HG03521 (cell line): ENCODE measurements around the gene PSD.

Source experiments
- ATAC-seq: cut with Tn5 transposase; IDR thresholded peaks from one replicate; pipeline ENCODE4 v1.9.1; 2021; ENCODE audit warnings: mild to moderate bottlenecking, moderate library complexity; ENCODE audit not compliant: unreplicated experiment

PSD gene

GRCh38 chr10:102405632-102406031, 13.0 kb downstream of the PSD start:
- no peak for ATAC-seq

- no peak for ATAC-seq
Measured at GRCh38 chr10:102405108-102405571, 13.4 kb downstream of the PSD start.

- ATAC-seq: no peak
Measured at GRCh38 chr10:102404361-102405107, 14.1 kb downstream of the PSD start.

- ATAC-seq: no peak
Measured at GRCh38 chr10:102403115-102403514, 15.5 kb downstream of the PSD start.

GRCh38 chr10:102402512-102402896, 16.1 kb downstream of the PSD start:
- no peak for ATAC-seq

GRCh38 chr10:102401735-102402511, 16.7 kb downstream of the PSD start:
- ATAC-seq: no peak

- ATAC-seq: no peak
Measured at GRCh38 chr10:102401342-102401654, 17.3 kb downstream of the PSD start.

GRCh38 chr10:102400598-102401341, 17.8 kb downstream of the PSD start:
- ATAC-seq: no peak

- ATAC-seq: no peak
Measured at GRCh38 chr10:102400076-102400475, 18.5 kb downstream of the PSD start.

- peak; percentile 36 for ATAC-seq
Measured at GRCh38 chr10:102399217-102400021, 19.2 kb downstream of the PSD start.

GRCh38 chr10:102398172-102399020, 20.2 kb downstream of the PSD start:
- ATAC-seq: no peak

GRCh38 chr10:102397222-102398171, 21.1 kb downstream of the PSD start:
- no peak for ATAC-seq

GRCh38 chr10:102396730-102397151, 21.8 kb downstream of the PSD start:
- ATAC-seq: no peak

GRCh38 chr10:102396317-102396650, 22.3 kb downstream of the PSD start:
- ATAC-seq: no peak

- ATAC-seq: peak; percentile 26
Measured at GRCh38 chr10:102395400-102396316, 22.9 kb downstream of the PSD start, which contains the start of gene NFKB2. Gene NFKB2, plus strand, starts transcription at chr10:102395705. Its CDS starts 255 bp downstream, at chr10:102395960.

GRCh38 chr10:102394801-102395399, 23.7 kb downstream of the PSD start:
- ATAC-seq: peak; percentile 1

- ATAC-seq: peak; percentile 77
Measured at GRCh38 chr10:102394079-102394800, 24.3 kb downstream of the PSD start.
